ENCODE measurements around the gene ZNF316. TPM values are rescaled to one million over a fixed set of nuclear protein-coding genes. Genes with fewer than 3 reads are reported as not detected.

The ZNF316 gene
- polyA plus RNA-seq, 3 donors: 0.66 to 41.1 (median 1.2) TPM

DNA sequence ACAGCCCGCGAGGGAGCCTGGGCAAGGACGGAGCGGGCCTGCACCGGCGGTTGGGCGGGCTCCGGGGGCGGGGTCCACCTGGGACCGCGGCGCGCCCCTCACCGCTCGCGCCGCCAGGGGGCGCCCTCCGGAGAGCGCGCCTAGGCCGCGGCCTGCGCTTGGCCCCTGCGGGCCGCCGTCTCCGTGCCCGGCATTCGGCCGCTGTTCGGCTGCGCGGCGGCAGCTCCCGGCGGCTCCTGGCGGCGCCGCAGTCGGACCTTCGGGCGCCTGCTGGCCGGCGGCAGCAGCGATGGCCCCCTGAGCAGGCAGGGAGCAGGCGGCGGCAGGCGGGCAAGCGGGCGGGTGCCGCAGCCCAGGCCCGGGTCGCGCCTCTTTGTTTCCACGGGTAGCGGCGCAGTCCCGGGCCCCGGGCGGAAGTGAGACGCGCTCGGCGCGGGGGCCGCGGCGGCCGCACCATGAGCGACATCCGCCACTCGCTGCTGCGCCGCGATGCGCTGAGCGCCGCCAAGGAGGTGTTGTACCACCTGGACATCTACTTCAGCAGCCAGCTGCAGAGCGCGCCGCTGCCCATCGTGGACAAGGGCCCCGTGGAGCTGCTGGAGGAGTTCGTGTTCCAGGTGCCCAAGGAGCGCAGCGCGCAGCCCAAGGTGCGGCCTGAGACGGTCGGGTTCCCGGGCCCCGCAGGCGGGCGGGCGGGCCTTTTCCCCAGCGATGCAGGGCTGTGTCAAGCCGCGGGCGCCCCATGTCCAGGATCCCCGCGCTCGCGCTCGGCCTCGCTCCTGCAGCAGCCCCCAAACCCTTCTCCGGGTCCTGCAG is 47.1 kb upstream of the ZNF316 start, which contains the start of gene INTS15:
Gene INTS15, plus strand, starts transcription at position 193 of the 816 bp plus-strand sequence. Its CDS starts 263 bp downstream, at position 456.
- Histone ChIP-seq H4K20me1 (ENCODE audit: insufficient read depth, low read length) (peaks cover 14% of the 10 kb centered on the region), H3K4me2 (replicated peaks; ENCODE audit: extremely low read depth, low read length, poor library complexity, severe bottlenecking) (peak within 1 kb of the TSS; percentile 88), H3K27ac (ENCODE audit: low read depth in 1 of 2, low read length in 2 of 2) (peak within 1 kb of the TSS; percentile 19 to 74), H3K79me2 (ENCODE audit: insufficient read depth, low read length) (peaks cover 16% of the 10 kb centered on the region), H3K9me3 (replicated peaks in 1 of 2; ENCODE audit: control insufficient read depth in 1 of 2, insufficient read depth in 1 of 2, low read length in 2 of 2) (no peaks in the 10 kb centered on the region), H3K4me3 (replicated peaks in 1 of 3; ENCODE audit: low read depth in 2 of 3, low read length in 3 of 3) (peak within 1 kb of the TSS; percentile 44 to 87 (median 74)), H3K27me3 (ENCODE audit: control insufficient read depth in 2 of 2, insufficient read depth in 2 of 2, low read length in 2 of 2) (no peaks in the 10 kb centered on the region), H3K9ac (ENCODE audit: insufficient read depth, low read length, poor library complexity, severe bottlenecking) (peak within 1 kb of the TSS; percentile 78), H2AFZ (ENCODE audit: insufficient read depth, low read depth, low read length, poor library complexity, severe bottlenecking) (peak within 1 kb of the TSS; percentile 85), H3K4me1 (ENCODE audit: control insufficient read depth in 1 of 2, insufficient read depth in 2 of 2, low read length in 2 of 2) (peaks cover 13 to 20% of the 10 kb centered on the region in 2 donors), H3K36me3 (replicated peaks in 1 of 2; ENCODE audit: control insufficient read depth in 1 of 2, insufficient read depth in 2 of 2, low read length in 2 of 2) (peaks cover 33 to 68% of the 10 kb centered on the region in 2 donors)
- Mint-ChIP-seq H3K4me3 (peak within 1 kb of the TSS; percentile 79 to 88), H3K36me3 (peaks cover 47 to 73% of the 10 kb centered on the region in 2 donors), H3K9me3 (no peaks in the 10 kb centered on the region), H3K27me3 (ENCODE audit: low read depth in 3 of 3) (no peaks in the 10 kb centered on the region), H3K4me1 (peaks cover 15% of the 10 kb centered on the region), H3K27ac (peak within 1 kb of the TSS; percentile 44 to 88 (median 80))
- DNase-seq: peak; percentile 77 to 81 (median 78)
- TF ChIP-seq, protein P1, sequence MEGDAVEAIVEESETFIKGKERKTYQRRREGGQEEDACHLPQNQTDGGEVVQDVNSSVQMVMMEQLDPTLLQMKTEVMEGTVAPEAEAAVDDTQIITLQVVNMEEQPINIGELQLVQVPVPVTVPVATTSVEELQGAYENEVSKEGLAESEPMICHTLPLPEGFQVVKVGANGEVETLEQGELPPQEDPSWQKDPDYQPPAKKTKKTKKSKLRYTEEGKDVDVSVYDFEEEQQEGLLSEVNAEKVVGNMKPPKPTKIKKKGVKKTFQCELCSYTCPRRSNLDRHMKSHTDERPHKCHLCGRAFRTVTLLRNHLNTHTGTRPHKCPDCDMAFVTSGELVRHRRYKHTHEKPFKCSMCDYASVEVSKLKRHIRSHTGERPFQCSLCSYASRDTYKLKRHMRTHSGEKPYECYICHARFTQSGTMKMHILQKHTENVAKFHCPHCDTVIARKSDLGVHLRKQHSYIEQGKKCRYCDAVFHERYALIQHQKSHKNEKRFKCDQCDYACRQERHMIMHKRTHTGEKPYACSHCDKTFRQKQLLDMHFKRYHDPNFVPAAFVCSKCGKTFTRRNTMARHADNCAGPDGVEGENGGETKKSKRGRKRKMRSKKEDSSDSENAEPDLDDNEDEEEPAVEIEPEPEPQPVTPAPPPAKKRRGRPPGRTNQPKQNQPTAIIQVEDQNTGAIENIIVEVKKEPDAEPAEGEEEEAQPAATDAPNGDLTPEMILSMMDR (IDR thresholded peaks at IDR 0.05): peak; percentile 85
- intact Hi-C loops (cut with micrococcal nuclease): loop anchor here (5.0 to 10.0 kb wide), 3 partner anchors 42 to 137 kb away; partner anchors contain the start of gene ZNF12 (in 1 of the 2)
- under 1% methylated on average over 107 of the region's 107 CpGs for WGBS (ENCODE audit: insufficient coverage)

DNA sequence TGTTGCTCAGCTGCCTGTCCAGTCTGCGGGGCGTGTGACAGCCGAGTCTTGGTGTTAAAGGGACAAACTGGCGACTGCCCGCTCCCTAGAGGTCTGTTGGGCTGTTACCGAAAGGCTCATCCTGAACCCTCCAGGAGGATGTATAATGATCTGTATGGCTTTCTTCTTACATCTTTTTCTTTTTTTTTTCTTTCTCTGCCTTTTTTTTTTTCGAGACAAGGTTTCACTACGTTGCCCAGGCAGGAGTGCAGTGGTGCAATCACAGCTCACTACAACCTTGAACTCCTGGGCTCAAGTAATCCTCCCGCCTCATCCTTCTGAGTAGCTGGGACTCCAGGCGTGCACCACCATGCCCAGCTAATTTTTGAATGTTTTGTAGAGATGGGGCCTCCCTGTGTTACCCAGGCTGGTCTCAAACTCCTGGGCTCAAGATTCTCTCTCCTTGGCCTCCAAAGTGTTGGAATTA is 46.4 kb upstream of the ZNF316 start:
- Mint-ChIP-seq H3K27me3 (ENCODE audit: low read depth in 3 of 3) (no peaks in the 10 kb centered on the region), H3K4me3 (peak overlapping the region; percentile 79 to 88), H3K9me3 (no peaks in the 10 kb centered on the region), H3K27ac (peak overlapping the region; percentile 44 to 88 (median 80)), H3K36me3 (peaks cover 51 to 73% of the 10 kb centered on the region in 2 donors), H3K4me1 (peaks cover 15% of the 10 kb centered on the region)
- Histone ChIP-seq H3K4me1 (ENCODE audit: control insufficient read depth in 1 of 2, insufficient read depth in 2 of 2, low read length in 2 of 2) (peaks cover 13 to 20% of the 10 kb centered on the region in 2 donors), H3K27me3 (ENCODE audit: control insufficient read depth in 2 of 2, insufficient read depth in 2 of 2, low read length in 2 of 2) (no peaks in the 10 kb centered on the region), H3K27ac (ENCODE audit: low read depth in 1 of 2, low read length in 2 of 2) (peak overlapping the region; percentile 19 to 74), H4K20me1 (ENCODE audit: insufficient read depth, low read length) (peaks cover 14% of the 10 kb centered on the region), H2AFZ (ENCODE audit: insufficient read depth, low read depth, low read length, poor library complexity, severe bottlenecking) (peak overlapping the region; percentile 85), H3K79me2 (ENCODE audit: insufficient read depth, low read length) (peaks cover 16% of the 10 kb centered on the region), H3K4me3 (replicated peaks in 1 of 3; ENCODE audit: low read depth in 2 of 3, low read length in 3 of 3) (peak overlapping the region; percentile 44 to 87 (median 74)), H3K36me3 (replicated peaks in 1 of 2; ENCODE audit: control insufficient read depth in 1 of 2, insufficient read depth in 2 of 2, low read length in 2 of 2) (peaks cover 36 to 71% of the 10 kb centered on the region in 2 donors), H3K9ac (ENCODE audit: insufficient read depth, low read length, poor library complexity, severe bottlenecking) (peak overlapping the region; percentile 78), H3K4me2 (replicated peaks; ENCODE audit: extremely low read depth, low read length, poor library complexity, severe bottlenecking) (peak overlapping the region; percentile 88), H3K9me3 (replicated peaks in 1 of 2; ENCODE audit: control insufficient read depth in 1 of 2, insufficient read depth in 1 of 2, low read length in 2 of 2) (no peaks in the 10 kb centered on the region)
- DNase-seq: peak in 1 of 3 donors; percentile 3
- TF ChIP-seq, protein P1 (IDR thresholded peaks at IDR 0.05): no peak
- intact Hi-C loops (cut with micrococcal nuclease): loop anchor here (5.0 to 10.0 kb wide), 2 partner anchors 114 to 137 kb away; partner anchors contain the start of gene ZNF12 (in 1 of the 2)
- WGBS (ENCODE audit: insufficient coverage): 0% methylated on average over 3 of the region's 10 CpGs

All from CD14-positive monocyte (primary cell).